HEK293T (cell line): ENCODE measurements around the gene LRWD1.

ENCODE experiments used
- CTCF ChIA-PET: fragments of 350-600 bp; formaldehyde crosslinking; extraction: SDS; loops from one replicate; lab custom pipeline; 2021; ENCODE audit warnings: antibody characterized with exemption, inconsistent platforms; lab: Yijun Ruan, JAX
- POLR2A ChIA-PET: fragments of 350-600 bp; formaldehyde crosslinking; extraction: SDS; loops from one replicate; lab custom pipeline; 2020; ENCODE audit warnings: antibody characterized with exemption, inconsistent platforms; lab: Yijun Ruan, JAX
- DNase-seq: peaks from one replicate; pipeline ENCODE4 v3.0.0; 2012; ENCODE audit warnings: mixed read lengths; ENCODE audit errors: extremely low spot score
- ARNT ChIP-seq: fragments of 450-650 bp; IDR thresholded peaks from 2 replicates; pipeline ENCODE4 v1.6.1; 2017; ENCODE audit warnings: mild to moderate bottlenecking
- BHLHE40 ChIP-seq: fragments of 450-650 bp; IDR thresholded peaks from 2 replicates; pipeline ENCODE4 v1.6.1; 2016; ENCODE audit warnings: mild to moderate bottlenecking, moderate library complexity, borderline replicate concordance
- CTBP1 ChIP-seq: fragments of 450-650 bp; IDR thresholded peaks from 2 replicates; pipeline ENCODE4 v1.6.1; 2016; ENCODE audit warnings: borderline replicate concordance
- ELF4 ChIP-seq: fragments of 450-650 bp; IDR thresholded peaks from 2 replicates; pipeline ENCODE4 v1.6.1; 2017; ENCODE audit warnings: antibody characterized with exemption
- FOXA1 ChIP-seq: fragments of 450-650 bp; IDR thresholded peaks from 2 replicates; pipeline ENCODE4 v1.6.1; 2016; ENCODE audit warnings: mild to moderate bottlenecking
- FOXK2 ChIP-seq: fragments of 450-650 bp; IDR thresholded peaks from 2 replicates; pipeline ENCODE4 v1.6.1; 2016; ENCODE audit warnings: mild to moderate bottlenecking
- FOXM1 ChIP-seq: fragments of 450-650 bp; IDR thresholded peaks from 2 replicates; pipeline ENCODE4 v1.6.1; 2017; ENCODE audit warnings: mild to moderate bottlenecking, borderline replicate concordance
- HDGF ChIP-seq: fragments of 450-650 bp; IDR thresholded peaks from 2 replicates; pipeline ENCODE4 v1.6.1; 2017; ENCODE audit warnings: antibody characterized with exemption, borderline replicate concordance
- L3MBTL2 ChIP-seq: fragments of 450-650 bp; conservative IDR thresholded peaks from 2 replicates; pipeline ENCODE4 v1.6.1; 2016; ENCODE audit warnings: mild to moderate bottlenecking
- LEF1 ChIP-seq: fragments of 450-650 bp; IDR thresholded peaks from 2 replicates; pipeline ENCODE4 v1.6.1; 2017; ENCODE audit warnings: mild to moderate bottlenecking, borderline replicate concordance
- NFRKB ChIP-seq: fragments of 450-650 bp; IDR thresholded peaks from 2 replicates; pipeline ENCODE4 v1.6.1; 2016; ENCODE audit warnings: mild to moderate bottlenecking, moderate library complexity
- SP1 ChIP-seq: fragments of 450-650 bp; IDR thresholded peaks from 2 replicates; pipeline ENCODE4 v1.6.1; 2017
- SUZ12 ChIP-seq: fragments of 450-650 bp; IDR thresholded peaks from 2 replicates; pipeline ENCODE4 v1.6.1; 2016; ENCODE audit warnings: mild to moderate bottlenecking
- TARDBP ChIP-seq: fragments of 450-650 bp; IDR thresholded peaks from 2 replicates; pipeline ENCODE4 v1.6.1; 2016
- ZNF384 ChIP-seq: fragments of 450-650 bp; IDR thresholded peaks from 2 replicates; pipeline ENCODE4 v1.6.1; 2016
- TF ChIP-seq, protein P1 (sequence below): fragments of 450-650 bp; IDR thresholded peaks from 2 replicates; pipeline ENCODE4 v1.6.1; 2016

The LRWD1 gene

DNA sequence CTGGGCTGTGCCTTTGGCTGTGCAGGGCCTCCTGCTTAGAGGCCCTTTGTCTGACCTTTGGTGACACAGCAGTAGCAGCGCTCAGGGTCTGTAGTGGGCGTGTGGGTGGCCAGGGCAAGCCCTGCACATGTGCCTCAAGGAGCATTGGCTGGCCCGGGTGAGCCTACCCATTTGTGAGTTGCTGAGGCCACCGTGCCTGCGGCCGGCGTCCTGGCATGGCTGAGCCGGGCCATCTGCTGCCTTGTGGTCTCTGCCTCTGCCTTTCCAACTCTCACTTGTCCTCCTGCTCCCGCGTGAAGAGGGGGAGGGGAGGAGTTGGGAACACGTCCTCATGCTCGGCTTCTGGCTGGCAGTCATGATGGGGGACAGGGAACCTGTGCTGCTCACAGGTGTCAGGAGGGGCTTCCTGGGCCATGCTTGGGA, 40.6 kb upstream of the LRWD1 start:
- TF ChIP-seq NFRKB (no peak), CTBP1 (no peak)
- ChIA-PET CTCF (no interaction called here), POLR2A (no interaction called here)
- no peak for DNase-seq

DNA sequence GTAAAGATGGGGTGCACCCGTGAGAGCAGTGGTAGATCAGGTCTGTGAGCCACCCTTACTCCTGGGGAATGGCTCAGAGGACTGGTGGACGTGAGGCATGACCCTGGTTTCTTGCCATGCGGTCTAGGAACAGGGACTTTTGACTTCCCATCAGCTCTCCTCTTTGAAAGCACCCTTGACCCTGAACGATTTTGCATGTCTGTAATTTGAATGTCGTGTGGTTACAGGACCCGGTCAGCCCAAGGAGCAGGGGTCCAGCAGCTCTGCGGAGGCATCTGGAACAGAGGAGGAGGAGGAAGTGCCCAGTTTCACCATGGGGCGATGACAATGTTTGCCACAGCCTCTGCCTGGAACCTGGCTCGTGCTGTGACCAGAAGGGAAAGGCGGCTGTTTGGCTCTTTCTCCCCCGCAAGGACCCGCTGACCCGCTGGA, 40.0 kb upstream of the LRWD1 start:
- ChIA-PET POLR2A (no interaction called here), CTCF (no interaction called here)
- DNase-seq: no peak
- TF ChIP-seq FOXK2: no peak

DNA sequence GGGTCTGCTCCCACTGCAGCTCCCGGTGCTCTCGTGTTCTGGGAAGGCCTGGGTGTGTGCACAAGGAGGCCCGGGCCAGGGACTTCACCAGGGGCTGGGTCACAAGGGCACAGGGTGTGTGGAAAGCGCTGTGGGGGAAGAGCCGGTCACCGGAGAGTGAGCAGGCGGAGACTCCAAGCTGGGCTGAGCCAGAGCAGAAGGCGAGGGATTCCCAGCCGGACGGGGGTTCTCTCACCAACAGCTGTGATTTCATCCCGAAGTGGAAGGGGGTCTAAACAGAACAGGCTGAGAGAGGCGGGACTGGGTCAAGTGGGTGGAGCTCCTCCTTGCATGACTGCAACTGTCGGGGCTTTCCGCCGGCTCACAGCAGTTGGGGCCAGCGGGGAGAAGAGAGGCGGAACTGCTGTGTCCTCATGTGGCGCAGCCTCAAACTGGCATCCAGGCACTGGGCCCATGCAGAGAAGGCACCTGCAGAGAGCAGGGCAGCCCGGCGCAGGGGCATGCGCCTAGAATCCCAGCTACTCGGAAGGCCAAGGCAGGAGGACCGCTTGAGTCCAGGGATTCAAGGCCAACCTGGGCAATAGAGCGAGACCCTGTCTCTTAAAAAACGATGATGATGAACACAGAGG, 39.0 kb upstream of the LRWD1 start:
- POLR2A ChIA-PET: no interaction called here
- CTCF ChIA-PET: no interaction called here
- no peak for DNase-seq
- TF ChIP-seq L3MBTL2 (no peak), SUZ12 (no peak), ZNF384 (no peak), FOXK2 (no peak), ARNT (no peak)

DNA sequence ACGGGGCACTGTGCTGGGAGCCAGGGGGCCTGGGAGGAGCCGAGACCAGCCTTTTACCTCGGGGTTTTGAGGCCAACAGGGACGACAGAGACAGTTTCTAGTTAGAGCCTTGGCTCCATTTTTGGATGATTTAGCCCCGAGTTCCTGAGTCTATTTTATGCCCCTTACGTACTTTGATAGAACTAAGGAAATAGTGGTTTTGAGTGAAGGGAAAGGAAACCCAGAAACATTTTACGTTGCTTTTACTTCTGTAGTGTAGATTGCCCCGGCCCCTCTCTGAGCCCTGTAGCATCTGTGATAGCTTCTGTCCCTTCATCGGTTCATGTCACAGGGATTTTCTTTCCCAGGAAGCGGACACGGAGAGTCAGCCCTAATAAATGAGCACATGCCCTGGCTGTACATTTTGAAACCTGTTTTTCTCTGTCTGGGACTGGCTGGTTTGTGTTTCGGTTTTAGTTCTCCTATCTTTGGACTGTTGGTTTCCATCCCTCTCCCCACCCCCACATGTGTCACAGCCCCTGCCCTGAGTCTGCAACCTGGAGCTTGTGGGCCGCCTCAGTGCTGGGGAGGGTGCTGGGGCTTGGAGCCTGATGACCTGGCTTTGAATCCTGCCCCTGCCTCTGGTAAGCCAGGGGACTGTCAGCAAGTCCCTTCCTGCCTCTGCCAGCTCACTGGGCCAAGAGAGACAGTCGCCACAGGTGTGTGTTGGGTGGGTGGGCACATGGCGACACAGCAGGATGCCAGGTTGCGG, 38.3 kb upstream of the LRWD1 start:
- ChIA-PET POLR2A (no interaction called here), CTCF (no interaction called here)
- TF ChIP-seq SP1: no peak
- no peak for DNase-seq

DNA sequence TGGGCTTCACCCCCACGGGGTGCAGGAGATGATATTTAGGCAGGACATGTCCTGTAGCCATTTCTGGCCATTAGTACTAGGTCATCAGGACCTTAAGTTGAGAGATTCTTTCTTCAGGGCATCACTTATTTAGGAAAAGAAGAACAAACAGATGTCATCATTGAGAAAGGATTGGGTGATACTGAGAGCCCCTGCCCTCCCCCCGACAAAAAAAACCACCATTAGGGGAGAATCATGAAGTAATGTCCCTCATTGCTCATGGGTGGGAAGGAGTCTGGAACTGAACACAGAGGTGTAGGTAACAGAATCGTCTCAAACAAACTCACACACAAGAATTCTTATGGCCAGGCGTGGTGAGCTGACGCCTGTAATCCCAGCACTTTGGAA, 37.8 kb upstream of the LRWD1 start:
- DNase-seq: no peak
- ChIA-PET CTCF (no interaction called here), POLR2A (no interaction called here)
- TF ChIP-seq LEF1: no peak
- TF ChIP-seq HDGF: no peak
- TF ChIP-seq SP1: no peak
- no peak for TF ChIP-seq ELF4
- no peak for TF ChIP-seq BHLHE40
- TF ChIP-seq TARDBP: no peak
- TF ChIP-seq SUZ12: no peak
- TF ChIP-seq ARNT: no peak
- TF ChIP-seq, protein P1, sequence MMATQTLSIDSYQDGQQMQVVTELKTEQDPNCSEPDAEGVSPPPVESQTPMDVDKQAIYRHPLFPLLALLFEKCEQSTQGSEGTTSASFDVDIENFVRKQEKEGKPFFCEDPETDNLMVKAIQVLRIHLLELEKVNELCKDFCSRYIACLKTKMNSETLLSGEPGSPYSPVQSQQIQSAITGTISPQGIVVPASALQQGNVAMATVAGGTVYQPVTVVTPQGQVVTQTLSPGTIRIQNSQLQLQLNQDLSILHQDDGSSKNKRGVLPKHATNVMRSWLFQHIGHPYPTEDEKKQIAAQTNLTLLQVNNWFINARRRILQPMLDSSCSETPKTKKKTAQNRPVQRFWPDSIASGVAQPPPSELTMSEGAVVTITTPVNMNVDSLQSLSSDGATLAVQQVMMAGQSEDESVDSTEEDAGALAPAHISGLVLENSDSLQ: no peak
- TF ChIP-seq L3MBTL2: no peak
- no peak for TF ChIP-seq ZNF384
- no peak for TF ChIP-seq CTBP1
- no peak for TF ChIP-seq NFRKB
- no peak for TF ChIP-seq FOXA1
- no peak for TF ChIP-seq FOXM1
- TF ChIP-seq FOXK2: no peak

DNA sequence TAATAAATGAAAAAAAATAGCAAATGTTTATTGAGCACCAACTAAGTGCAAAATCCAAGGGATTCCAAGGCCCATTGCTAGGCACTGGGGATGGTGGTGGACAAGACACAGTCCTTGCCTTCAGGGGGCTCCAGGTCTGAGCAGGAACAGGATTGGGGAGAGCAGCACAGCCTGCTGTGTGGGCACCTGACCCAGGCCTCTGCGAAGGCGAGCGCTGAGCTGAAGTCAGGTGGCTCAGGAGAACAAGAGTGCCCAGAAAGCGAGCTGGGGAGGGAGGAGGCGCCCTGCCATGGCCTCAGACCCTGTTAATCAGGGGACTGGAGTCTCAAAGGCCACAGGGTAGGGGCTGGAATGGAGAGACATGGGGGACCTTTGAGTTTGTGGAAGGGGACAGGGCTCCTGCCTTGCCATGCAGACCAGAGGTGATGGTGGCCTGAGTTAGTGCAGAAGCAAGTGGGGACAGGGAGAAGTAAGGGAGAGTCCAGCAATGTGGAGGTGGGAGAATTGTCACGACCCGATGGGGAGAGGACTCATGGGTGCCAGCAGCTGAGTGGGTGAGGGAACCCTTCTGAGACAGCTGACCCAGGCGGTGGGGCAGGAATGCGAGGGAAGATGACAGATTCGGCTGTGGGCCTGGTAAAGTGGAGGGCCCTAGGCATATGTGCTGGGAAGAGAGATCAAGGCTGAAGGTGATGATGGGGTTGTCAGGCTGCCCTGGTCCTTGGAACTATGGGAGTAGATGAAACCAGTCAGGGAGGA, 35.5 kb upstream of the LRWD1 start:
- ChIA-PET CTCF (no interaction called here), POLR2A (no interaction called here)
- TF ChIP-seq NFRKB (no peak), ARNT (no peak), FOXK2 (no peak)
- TF ChIP-seq, protein P1: no peak
- DNase-seq: no peak

DNA sequence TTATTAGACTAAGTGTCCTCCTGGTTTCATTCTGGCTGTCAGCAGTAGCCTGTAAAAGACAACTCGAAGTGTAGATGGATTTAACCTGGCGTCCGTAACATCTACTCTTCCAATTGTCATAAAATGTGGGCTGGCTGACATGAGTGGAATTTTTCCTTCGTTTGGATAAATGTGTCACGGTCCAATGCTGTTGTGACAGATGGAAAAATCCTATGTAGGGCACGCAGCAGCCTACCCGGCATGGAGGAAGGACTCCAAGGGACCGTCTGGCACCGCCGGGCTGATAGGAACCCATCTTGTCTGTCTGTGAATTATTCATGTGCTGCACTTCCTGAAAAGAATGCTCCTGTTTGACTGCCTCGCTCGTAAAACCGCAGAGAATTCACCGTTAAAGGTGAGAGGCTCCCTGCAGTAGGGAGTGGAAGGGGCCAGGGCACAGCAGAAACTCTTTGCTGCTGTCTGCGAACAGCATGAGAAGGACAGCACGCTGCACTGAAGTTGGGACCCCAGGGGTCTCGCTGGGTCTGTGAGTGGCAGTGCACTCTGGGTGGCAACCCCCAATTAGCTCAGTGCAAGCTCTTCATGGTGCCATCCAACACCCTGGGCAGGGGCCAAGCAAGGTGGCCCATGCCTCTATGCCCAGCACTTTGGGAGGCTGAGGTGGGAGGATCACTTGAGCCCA, 33.0 kb upstream of the LRWD1 start:
- ChIA-PET CTCF (interaction anchor here (1.0 kb wide), 1 partner anchor 24 kb away, joined by 3 read pairs; no protein-coding TSS in a partner anchor), POLR2A (no interaction called here)
- no peak for TF ChIP-seq TARDBP
- no peak for TF ChIP-seq ARNT
- TF ChIP-seq HDGF: no peak
- TF ChIP-seq ZNF384: no peak
- TF ChIP-seq SP1: no peak
- no peak for TF ChIP-seq ELF4
- no peak for TF ChIP-seq NFRKB
- TF ChIP-seq L3MBTL2: no peak
- TF ChIP-seq, protein P1: no peak
- no peak for TF ChIP-seq FOXA1
- no peak for TF ChIP-seq FOXK2
- no peak for TF ChIP-seq BHLHE40
- TF ChIP-seq FOXM1: no peak
- TF ChIP-seq LEF1: no peak
- no peak for TF ChIP-seq CTBP1
- TF ChIP-seq SUZ12: no peak
- no peak for DNase-seq
